ACC112 (cell line): ENCODE data around the gene PPP1R7.

Experiments
- H2AFZ ChIP-seq: fragments of 200-600 bp; sonication (generic); one replicate; pipeline ENCODE4 v1.6.0; 2017; ENCODE audit warnings: antibody characterized with exemption, low read length; ENCODE audit not compliant: unreplicated experiment
- H3K27ac ChIP-seq: fragments of 200-600 bp; sonication (generic); 2 replicates; pipeline ENCODE4 v1.5.1; 2014; ENCODE audit warnings: low read depth, mild to moderate bottlenecking, antibody characterized with exemption, low read length, moderate library complexity
- H3K27me3 ChIP-seq: fragments of 200-600 bp; sonication (generic); 2 replicates; pipeline ENCODE4 v1.6.1; 2014; ENCODE audit warnings: mild to moderate bottlenecking, antibody characterized with exemption, low read length, moderate library complexity, mixed read lengths; ENCODE audit not compliant: insufficient read depth
- H3K36me3 ChIP-seq: fragments of 200-600 bp; sonication (generic); 2 replicates; pipeline ENCODE4 v1.6.1; 2016; ENCODE audit warnings: mild to moderate bottlenecking, antibody characterized with exemption, low read length, moderate library complexity, mixed read lengths; ENCODE audit not compliant: insufficient read depth
- H3K4me1 ChIP-seq: fragments of 200-600 bp; sonication (generic); one replicate; pipeline ENCODE4 v1.6.1; 2016; ENCODE audit warnings: low read length, mixed read lengths; ENCODE audit not compliant: insufficient read depth, unreplicated experiment, control insufficient read depth
- H3K4me3 ChIP-seq: fragments of 200-600 bp; sonication (generic); 2 replicates; pipeline ENCODE4 v1.5.1; 2014; ENCODE audit warnings: mild to moderate bottlenecking, low read depth, low read length
- H3K79me2 ChIP-seq: fragments of 200-600 bp; sonication (generic); one replicate; pipeline ENCODE4 v1.6.0; 2016; ENCODE audit warnings: low read length; ENCODE audit not compliant: control insufficient read depth, unreplicated experiment, insufficient read depth

PPP1R7 gene

DNA sequence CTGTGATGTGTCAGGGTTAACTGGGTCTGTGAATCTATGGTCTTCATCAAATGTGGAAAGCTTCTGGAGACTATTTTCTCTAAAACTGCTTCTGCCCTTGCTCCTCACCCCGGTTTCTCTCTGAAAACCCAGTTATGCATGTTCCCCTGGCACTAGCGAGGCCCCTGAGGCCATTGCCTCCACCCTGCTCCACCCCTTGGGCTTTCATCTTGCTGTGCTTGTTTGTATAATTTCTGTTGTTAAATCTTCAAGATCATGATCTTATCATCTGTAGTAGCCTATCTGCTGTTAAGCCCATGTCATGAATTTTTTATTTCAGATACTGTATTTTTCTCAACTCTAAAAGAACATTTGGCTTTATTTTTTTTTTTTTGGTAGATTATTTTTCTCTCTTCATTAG is 23.3 kb downstream of the PPP1R7 start:
- Histone ChIP-seq H3K79me2 (no peaks in the 10 kb centered on the region), H3K4me1 (no peaks in the 10 kb centered on the region), H3K36me3 (peaks cover 35% of the 10 kb centered on the region), H3K27ac (no peak overlapping the region), H2AFZ (no peak overlapping the region), H3K4me3 (no peak overlapping the region), H3K27me3 (no peaks in the 10 kb centered on the region)

DNA sequence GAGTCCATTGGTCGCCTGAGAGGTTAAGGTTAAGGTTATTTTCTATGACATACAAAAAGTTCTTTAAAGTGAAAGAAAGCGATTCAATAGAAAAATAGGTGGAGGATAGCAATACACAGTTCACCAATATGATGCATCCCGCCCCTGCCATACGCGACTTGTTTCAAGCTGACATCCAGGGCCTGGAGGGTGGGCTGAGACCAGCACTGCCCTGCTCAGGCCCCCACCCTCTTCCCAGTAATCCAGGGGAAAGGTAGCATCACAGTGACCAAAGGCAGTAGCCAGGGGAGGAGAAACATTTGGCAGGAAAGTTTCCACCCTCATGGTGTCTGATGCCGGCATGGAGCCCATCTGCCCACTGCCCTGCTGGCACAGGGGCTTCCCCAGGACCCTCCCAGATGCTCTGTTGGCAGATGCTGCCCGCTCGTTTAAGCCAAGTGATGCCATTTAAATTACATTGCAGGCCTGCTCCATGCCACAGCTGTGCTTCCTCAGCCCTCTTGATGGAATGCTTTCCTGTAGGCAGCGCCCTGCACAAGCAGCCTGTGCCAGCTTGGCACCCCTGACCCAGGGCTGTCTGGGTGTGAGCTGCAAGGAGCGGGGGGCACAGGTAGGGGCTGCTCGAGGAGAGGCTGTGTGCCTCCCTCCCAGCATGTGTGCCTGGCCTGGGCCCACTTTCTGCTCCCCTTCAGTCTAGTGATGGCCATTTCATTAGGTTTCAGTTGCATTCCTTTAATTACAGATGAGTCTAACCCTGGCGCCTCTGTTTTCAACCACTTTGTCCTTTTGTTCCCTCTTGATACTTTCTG is 27.5 kb downstream of the PPP1R7 start:
- H3K36me3 ChIP-seq: no peaks in the 10 kb centered on the region
- no peaks in the 10 kb centered on the region for H3K4me1 ChIP-seq
- H3K27ac ChIP-seq: no peak overlapping the region
- no peaks in the 10 kb centered on the region for H3K79me2 ChIP-seq
- no peak overlapping the region for H3K4me3 ChIP-seq
- no peak overlapping the region for H2AFZ ChIP-seq
- H3K27me3 ChIP-seq: no peaks in the 10 kb centered on the region

GRCh38 chr2:241178961-241179360 is 28.7 kb downstream of the PPP1R7 start:
- H2AFZ ChIP-seq: no peak overlapping the region
- H3K36me3 ChIP-seq: no peaks in the 10 kb centered on the region
- no peak overlapping the region for H3K4me3 ChIP-seq

DNA sequence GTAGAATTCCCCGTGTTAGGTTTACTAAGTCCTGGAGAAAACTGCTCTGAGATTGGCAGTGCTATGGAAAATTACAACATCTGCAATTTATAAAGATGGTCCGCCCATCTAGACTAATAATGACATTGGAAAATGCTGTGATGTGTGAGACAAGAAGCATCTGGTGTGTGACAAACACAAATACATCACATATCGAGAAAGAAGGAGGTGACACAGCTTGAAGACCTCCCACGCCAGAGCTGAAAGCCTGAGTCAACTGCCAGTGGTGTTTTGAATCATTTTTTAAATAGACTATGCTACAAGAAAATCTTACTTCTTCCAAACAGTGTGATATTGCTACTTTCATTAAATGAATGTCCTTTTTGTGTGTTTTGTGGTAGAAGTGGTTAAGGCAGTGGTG is 29.6 kb downstream of the PPP1R7 start:
- H3K36me3 ChIP-seq: no peaks in the 10 kb centered on the region
- H3K79me2 ChIP-seq: no peaks in the 10 kb centered on the region
- no peak overlapping the region for H2AFZ ChIP-seq
- no peaks in the 10 kb centered on the region for H3K27me3 ChIP-seq
- H3K4me3 ChIP-seq: no peak overlapping the region
- H3K4me1 ChIP-seq: no peaks in the 10 kb centered on the region
- no peak overlapping the region for H3K27ac ChIP-seq

More at GRCh38 chr2:241178961-241179360, 28.7 kb downstream of the PPP1R7 start:
- no peak overlapping the region for H3K27ac ChIP-seq
- H3K27me3 ChIP-seq: no peaks in the 10 kb centered on the region
- H3K4me1 ChIP-seq: no peaks in the 10 kb centered on the region
- no peaks in the 10 kb centered on the region for H3K79me2 ChIP-seq

- no peak overlapping the region for H3K4me3 ChIP-seq
- no peaks in the 10 kb centered on the region for H3K27me3 ChIP-seq
- no peak overlapping the region for H3K27ac ChIP-seq
- no peaks in the 10 kb centered on the region for H3K4me1 ChIP-seq
- no peak overlapping the region for H2AFZ ChIP-seq
- no peaks in the 10 kb centered on the region for H3K36me3 ChIP-seq
- H3K79me2 ChIP-seq: no peaks in the 10 kb centered on the region
Measured at GRCh38 chr2:241180495-241180894, 30.2 kb downstream of the PPP1R7 start.

DNA sequence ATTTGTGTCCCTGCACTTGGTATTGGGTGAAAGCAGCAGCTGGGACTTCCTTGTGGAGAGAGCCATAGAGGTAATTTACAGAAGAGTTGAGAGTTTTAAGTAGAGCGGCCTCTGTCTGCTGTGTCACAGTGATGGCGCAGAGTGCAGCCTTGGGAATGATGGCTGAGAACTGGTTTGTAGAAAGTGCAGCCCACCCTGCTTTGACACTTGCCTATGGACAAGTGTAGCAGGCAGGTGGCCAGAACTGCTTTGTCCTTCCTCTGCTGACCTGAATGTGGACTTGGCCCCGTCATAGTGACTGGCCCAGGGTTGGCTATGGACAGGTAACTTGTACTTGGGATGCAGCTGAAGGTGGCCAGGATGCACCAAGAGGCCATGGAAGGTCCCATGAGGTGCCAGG is 31.9 kb downstream of the PPP1R7 start:
- H3K36me3 ChIP-seq: no peaks in the 10 kb centered on the region
- no peak overlapping the region for H3K27ac ChIP-seq
- H3K27me3 ChIP-seq: no peaks in the 10 kb centered on the region
- no peak overlapping the region for H2AFZ ChIP-seq
- no peak overlapping the region for H3K4me3 ChIP-seq
- no peaks in the 10 kb centered on the region for H3K4me1 ChIP-seq
- H3K79me2 ChIP-seq: no peaks in the 10 kb centered on the region

- Histone ChIP-seq H3K36me3 (no peaks in the 10 kb centered on the region), H3K4me1 (no peaks in the 10 kb centered on the region), H3K27me3 (no peaks in the 10 kb centered on the region), H3K27ac (no peak overlapping the region), H3K79me2 (no peaks in the 10 kb centered on the region), H3K4me3 (no peak overlapping the region), H2AFZ (no peak overlapping the region)
Measured at GRCh38 chr2:241182531-241183133, 32.4 kb downstream of the PPP1R7 start.

DNA sequence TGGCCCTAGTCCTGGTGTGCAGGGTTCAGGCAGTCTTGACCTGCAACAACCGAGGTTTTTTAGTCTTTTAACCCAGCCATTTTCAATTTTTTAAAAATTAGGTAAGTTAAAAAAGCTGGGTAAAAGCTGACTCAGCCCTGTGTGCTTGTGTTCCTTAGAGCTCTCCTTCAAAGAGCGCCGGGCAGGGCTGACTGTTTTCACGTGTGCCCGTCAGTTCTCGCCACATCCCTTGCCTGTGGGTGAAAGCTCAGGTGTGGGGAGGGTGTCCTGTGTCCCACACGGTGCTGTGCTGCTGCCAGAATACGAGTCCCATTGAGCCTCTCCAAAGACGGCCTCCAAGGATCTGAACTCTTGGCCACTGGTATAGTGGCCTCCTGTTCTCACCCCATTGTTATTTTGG is 33.0 kb downstream of the PPP1R7 start:
- Histone ChIP-seq H3K36me3 (no peaks in the 10 kb centered on the region), H2AFZ (no peak overlapping the region), H3K27ac (no peak overlapping the region), H3K79me2 (no peaks in the 10 kb centered on the region), H3K4me1 (no peaks in the 10 kb centered on the region), H3K4me3 (no peak overlapping the region), H3K27me3 (peaks cover 3% of the 10 kb centered on the region; the same call in 1 of the 2 replicates)

GRCh38 chr2:241184901-241185300 is 34.6 kb downstream of the PPP1R7 start:
- no peaks in the 10 kb centered on the region for H3K79me2 ChIP-seq
- no peak overlapping the region for H3K4me3 ChIP-seq
- no peaks in the 10 kb centered on the region for H3K36me3 ChIP-seq
- H3K27ac ChIP-seq: no peak overlapping the region
- peaks cover 4% of the 10 kb centered on the region; the same call in 1 of the 2 replicates for H3K27me3 ChIP-seq
- no peaks in the 10 kb centered on the region for H3K4me1 ChIP-seq
- H2AFZ ChIP-seq: no peak overlapping the region

- H3K27me3 ChIP-seq: peaks cover 4% of the 10 kb centered on the region; the same call in 1 of the 2 replicates
- no peaks in the 10 kb centered on the region for H3K4me1 ChIP-seq
- no peak overlapping the region for H3K27ac ChIP-seq
- H3K79me2 ChIP-seq: no peaks in the 10 kb centered on the region
- no peak overlapping the region for H3K4me3 ChIP-seq
- H3K36me3 ChIP-seq: no peaks in the 10 kb centered on the region
- no peak overlapping the region for H2AFZ ChIP-seq
Measured at GRCh38 chr2:241185961-241186360, 35.7 kb downstream of the PPP1R7 start.
